GM19452 (cell line): ENCODE measurements around the gene HOTAIR.

Experiments used
- ATAC-seq: cut with Tn5 transposase; IDR thresholded peaks from one replicate; pipeline ENCODE4 v1.9.1; 2021; ENCODE audit not compliant: unreplicated experiment

The HOTAIR gene

DNA sequence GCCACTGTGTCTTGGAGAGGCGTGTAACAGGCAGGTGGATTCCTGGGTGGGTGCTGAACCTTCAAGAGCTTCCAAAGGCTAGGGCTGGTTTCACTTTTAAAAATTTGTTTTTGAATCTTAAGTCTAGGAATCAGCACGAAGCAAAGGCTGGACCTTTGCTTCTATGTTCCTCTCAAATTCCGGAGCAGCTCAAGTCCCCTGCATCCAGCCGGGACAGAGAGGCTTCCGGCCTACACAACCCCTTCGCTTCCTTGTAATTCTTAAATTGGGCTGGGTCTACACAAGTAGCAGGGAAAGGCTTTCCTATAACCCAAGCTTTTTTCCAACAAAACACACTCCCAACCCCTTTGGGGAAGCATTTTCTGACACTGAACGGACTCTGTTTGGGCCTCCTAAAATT is 11.7 kb downstream of the HOTAIR start:
- ATAC-seq: no peak

DNA sequence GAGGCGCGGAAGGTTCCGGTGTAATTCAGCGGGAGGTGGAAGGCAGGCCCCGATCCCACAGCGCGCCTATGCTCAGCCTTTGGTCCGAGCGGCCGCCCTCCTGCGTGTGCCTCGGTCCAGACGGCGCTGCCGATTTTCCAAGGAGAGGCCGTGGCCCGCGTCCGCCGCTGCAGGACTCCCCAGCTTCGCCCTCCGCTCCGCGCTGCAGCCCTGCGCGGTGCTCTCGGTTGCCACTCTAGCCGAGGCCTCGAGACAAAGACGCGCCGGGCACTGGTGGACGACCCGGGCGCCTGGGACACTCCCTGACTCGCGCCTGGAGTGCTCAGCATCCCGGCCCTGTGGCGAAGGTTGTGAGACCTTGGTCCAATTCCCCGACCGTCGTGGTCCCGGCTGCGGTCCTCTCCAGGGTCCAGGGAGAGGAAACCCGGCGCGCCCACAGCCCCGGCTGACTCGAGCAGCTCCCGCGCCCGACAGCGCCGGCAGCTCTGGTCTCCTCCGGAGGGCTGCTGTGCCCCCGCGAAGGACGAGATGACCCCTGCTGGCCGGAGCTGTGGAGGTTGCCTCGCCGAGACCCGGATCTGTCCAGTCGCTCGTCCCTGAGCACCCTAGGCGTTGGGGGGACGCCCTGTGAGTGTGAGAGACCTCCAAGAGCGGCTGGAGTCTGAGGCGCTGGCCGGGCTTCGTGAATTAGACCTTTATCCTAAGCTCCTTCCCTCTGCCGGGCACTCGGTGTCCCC is 13.6 kb downstream of the HOTAIR start:
- no peak for ATAC-seq

DNA sequence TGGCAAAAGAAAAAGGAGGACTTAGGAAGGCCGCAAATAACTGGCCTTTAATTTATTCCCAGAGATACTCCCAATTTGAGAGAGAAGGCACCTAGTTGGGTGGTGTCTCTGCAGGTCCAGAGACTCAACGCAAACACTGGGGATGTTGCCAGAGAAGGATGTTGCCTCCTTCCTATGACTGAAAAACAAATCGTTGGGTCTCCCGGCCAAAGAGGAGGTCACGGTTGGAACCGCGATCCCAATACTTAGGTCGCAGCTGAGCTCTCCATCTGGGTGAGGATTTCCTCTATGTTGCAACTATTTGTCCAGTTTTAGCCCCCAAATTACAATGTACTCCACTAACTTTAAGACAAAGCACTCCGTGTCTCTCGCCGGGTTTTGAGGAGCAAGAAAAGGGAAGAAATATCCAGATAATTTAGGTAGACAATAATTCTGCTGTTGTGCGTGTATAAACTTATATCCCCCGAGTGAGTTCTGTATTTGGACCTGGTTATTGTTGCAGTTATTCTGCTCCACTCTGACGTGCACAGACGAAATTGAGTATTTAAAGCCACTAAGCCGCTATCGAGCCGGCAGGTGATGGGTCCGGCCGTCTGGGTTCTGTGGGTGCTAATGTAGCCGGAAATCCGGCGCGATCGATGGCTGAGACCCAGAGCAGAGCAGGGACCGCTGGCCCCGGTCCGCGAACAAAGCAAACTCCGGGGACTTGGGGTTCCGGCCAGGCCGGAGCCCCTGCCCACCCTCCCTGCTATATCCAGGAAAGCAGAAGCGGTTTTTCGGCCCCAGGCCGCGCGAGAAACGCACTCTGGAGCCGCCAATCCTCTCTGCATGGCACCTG is 14.3 kb downstream of the HOTAIR start:
- ATAC-seq: no peak

DNA sequence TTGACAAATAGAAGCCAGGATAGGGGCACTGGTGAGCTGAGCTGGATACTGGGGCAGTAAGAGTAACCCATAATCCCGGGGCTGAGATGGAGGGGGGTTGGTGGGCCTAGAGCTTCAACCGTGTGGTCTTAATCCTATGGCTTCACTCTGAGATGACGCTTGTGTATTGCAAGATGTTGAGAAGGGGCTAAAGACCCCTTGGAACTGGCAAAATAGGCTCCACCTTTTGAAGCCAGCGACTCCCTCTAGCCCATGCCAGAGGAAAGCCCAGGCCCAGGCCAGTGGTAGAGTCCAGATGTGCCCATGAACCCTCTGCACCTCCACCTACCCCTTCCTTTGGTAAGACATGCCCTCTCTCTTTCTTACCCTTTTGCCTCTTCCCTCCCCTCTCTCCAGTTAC is 15.4 kb downstream of the HOTAIR start:
- ATAC-seq: no peak

DNA sequence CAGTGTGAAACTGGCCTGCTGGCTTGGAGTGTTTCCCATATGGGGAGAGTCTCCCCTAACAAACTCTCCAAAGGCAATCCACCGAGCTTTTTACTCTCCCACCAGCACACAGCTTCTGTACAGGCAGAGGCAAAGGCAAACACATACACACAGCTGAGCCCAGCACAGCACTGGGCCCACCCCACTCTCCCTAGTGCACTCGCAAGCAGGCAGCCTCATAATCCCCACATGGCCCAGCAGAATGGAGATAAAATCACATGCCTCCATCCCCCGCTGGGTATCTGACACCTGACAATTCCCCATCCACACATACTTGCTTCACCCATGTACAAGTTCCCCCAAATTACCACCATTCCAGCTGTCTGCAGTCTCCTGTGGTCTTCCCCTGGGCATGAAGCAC is 16.6 kb downstream of the HOTAIR start:
- ATAC-seq: no peak

DNA sequence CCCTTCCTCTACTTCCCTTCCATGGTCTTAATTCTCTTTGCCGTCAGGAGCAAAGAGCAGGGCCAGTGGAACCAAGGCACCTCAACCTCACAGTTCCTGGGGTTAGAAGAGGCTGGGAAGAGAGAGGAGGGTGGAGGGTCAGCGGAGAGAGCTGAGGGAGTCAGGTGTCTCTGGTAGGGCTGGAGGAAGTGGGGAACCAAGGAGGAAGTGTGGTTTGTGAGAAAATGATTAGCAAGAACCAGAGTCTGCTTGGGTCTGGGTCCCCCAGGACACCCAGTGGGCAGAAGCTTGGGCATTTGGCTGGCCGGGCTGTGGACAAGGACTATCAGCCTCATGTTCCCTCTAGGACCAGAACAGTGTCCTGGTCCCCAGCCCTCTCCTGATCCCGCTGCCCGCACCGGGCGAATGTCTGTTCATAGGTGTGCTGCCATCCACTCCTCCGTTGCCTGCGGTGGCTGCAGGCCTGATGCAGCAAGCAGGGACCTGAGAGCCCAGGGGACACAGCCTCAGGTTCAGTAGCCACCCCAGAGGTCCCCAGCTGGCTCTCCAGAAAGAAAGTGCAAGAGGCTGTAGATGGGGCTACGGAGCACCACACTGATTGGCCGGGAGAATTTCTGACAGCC is 17.7 kb downstream of the HOTAIR start:
- ATAC-seq: no peak

DNA sequence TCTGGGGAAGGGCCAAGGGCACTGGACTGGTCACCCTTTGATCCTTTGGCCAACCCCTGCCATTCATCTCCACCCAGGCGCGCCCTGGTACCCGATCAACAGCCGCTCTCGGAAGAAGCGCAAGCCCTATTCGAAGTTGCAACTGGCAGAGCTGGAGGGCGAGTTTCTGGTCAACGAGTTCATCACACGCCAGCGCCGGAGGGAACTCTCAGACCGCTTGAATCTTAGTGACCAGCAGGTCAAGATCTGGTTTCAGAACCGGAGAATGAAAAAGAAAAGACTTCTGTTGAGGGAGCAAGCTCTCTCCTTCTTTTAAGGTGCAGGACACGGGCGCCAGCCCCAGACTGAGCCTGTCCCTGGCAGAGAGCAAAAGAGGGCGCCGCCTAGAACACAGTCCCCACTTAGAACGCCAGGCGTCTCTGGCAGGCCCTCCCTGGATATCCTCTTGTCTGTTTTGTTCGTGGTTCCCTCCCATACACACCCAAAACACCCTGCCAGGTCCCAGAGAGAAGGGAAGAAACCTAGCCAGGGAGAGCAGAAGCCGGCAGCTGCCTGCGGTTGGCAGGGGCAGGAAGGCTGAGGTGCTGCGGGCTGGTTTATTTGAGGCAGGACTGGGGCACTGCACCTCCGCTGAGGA is 18.4 kb downstream of the HOTAIR start:
- no peak for ATAC-seq

DNA sequence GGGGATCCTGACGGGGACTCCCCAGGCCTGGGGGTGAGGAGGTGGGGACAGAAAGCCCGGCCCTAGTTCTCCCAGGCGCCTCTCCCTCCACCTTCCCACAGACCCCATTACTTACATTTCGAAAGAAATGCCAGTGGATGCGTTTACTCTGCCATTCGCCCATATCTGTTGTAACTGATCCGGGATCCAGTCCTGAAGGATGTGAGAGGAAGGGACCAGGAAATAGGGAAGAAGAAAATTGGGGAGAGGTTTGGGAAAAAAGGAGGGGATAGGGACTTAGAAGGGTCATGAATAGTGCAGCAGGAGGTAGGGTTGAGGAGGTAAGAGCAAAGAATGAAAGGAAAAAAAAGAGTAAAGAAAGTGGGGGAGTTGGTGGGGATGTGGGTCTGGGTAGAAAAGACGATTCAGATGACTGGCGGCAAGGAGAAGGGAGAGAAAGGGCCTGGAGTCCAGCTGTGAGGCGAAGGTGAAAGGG is 18.9 kb downstream of the HOTAIR start:
- no peak for ATAC-seq

DNA sequence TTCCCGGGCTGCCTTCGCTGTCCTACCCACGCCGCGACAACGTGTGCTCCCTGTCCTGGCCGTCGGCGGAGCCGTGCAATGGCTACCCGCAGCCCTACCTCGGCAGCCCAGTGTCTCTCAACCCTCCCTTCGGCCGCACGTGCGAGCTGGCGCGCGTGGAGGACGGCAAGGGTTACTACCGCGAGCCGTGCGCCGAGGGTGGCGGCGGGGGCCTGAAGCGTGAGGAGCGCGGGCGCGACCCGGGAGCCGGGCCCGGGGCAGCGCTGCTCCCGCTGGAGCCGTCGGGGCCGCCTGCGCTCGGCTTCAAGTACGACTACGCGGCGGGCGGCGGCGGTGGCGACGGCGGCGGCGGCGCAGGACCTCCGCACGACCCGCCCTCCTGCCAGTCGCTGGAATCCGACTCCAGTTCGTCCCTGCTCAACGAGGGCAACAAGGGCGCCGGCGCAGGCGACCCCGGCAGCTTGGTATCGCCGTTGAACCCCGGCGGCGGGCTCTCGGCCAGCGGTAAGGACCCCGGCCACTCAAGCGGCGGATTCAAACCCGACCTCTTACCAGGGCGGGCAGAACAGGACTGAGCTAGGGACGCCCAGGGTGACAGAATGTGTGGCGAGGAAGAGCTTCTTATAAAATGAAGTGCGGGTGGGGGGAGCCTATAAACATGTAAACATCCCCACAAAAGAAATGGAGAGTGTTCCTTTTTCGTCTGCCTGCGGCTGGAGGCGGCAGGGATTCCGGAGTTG is 19.5 kb downstream of the HOTAIR start:
- no peak for ATAC-seq

DNA sequence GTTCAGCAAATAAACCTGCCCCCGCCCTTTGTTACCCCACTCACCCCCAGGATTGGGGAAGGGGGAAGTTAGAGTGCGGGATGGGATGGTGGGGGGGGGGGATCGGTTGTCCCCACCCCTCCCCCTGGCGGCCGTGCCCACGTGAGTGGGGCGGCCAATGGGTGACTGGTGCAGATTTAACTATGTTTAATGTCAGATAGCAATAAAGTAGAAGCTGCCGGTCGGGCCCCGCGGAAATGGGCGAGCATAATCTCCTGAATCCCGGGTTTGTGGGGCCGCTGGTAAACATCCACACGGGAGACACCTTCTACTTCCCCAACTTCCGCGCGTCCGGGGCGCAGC is 20.1 kb downstream of the HOTAIR start, which contains the start of gene HOXC12:
HOXC12 (plus strand) TSS at position 210 of the 342 bp plus-strand sequence; CDS start at position 237, 27 bp downstream.
- no peak for ATAC-seq

DNA sequence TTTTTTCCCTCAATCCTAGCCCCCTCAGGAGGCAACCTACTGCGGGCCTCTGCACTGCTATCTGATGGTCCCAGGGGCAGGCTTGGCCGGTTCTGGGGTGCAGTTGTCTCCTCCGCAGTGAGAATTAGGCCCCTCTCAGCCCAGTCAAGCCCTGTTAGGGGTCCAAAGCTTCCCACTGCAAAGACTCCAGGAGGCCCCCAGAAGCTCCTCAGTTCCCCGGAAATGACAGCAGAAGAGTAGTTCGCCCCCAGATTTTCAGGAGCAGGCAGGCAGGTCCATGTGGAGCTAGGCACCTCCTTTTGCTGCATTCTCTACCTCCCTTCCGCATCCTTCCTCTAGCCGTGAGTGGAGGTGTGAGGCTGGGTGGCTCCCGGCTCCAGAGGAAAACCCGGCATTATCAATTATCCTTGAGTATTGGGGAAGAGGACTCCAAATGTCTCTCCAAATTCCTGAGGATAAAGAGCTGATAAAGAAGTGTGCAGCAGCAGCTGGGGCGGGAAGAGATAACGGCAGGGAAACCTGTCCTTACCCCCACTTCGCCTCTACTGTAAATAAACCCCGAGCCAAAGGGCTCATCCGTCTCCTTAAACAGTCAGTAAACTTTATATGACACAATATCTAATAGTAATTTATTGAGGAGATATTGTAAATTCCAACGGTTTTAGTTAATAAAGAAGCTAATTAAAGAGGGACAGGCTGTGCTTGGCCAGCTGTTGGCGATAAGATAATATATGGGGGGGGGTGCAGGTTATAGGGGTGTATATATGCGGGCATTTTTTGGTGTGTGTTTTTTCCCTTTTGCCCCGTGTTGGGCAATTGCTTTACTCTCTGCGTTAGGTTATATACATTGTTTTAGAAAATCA is 20.7 kb downstream of the HOTAIR start:
- ATAC-seq: no peak

DNA sequence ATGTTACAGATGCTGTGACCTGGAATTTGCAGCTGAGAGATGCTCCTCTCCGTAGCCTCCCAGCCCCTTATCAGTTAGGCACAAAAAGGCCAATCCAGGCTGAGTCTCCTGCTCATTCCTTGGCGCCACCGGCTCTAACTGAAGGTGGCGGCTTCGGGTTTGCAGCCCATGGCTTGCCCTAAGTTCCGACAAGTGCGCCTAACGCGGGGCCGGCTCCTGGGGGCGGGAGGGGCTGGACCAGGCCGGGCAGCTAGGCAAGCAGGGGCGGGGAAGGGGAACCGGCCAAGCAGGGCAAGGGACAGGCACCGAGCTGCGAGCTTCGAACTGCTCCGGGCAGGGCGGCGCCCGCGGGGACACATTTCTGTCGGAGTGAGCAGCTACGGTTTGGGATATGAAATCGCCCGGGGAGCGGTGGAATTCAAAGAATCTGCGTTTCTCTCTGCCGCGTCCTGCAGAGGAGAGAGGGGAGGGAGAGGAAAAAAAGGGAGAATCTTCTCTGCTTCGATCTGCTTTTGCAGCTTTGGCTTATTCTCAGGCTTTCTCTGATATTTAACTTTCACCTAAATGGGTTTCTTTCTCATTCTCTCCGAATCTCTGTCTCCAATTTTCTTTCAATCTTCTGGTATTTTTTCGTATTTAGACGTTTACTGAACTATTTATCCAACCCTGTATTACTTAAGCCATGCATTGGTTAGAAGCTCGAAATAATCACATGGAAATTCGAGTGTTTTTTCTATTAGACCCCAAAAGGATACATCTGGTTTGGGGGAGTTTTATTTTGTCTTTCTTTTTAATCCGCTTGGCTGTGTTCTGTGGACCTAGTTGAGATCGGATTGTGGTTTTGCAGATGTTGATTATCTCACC is 21.7 kb downstream of the HOTAIR start:
- no peak for ATAC-seq

DNA sequence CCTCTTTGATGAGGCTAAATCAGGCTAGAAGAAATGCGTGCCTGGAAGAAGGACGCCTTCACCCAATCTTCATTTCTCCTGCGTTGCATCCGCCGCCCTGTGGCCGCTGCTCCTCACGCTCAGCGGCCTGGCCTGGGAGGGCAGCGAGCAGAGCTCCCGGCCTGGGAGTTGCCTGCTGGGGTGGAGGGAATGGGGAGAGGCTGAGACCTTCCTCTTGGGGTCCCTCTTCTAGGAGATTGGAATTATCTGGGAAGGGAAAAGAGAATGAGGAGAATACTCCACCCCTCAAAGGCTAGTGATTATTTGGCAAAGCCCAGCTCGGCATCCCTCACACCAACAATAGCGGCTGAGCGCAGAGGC is 22.4 kb downstream of the HOTAIR start:
- no peak for ATAC-seq

DNA sequence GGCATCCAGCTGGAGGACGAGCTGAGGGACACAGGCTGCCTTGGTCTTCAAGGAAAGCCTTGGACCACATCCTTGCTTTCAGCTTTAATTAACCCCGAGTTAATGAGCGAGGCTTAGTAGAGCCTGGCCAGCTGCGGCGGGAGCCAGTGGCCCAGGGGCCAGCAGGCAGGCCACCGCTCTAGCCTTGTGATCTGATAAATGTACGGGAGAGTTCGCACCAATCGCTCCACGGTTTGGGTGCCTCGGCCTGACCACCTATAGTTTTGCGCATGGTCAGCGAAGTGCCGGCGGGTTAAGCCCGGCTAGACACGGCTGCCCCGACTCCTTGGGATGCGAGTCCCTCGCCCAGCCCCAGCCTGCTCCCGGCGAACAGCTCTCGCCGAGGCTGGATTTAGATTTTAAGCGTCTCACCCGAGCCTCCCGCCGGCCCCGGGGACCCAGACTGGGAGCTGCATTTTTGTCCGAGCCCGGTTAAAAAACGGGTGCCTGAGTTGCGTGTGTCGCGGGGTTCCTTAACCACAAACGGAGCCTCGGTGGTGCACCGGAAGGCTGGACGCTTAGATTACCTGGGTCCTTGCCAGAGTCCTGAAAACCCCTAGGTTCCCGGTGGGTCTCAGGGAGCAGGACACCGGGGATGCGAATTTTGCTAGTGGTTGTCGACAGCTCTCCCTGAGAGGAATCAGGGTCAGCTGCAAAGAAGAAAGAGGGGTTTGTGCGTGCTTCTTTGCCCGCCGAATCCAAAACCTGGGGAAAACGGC is 23.0 kb downstream of the HOTAIR start:
- no peak for ATAC-seq

DNA sequence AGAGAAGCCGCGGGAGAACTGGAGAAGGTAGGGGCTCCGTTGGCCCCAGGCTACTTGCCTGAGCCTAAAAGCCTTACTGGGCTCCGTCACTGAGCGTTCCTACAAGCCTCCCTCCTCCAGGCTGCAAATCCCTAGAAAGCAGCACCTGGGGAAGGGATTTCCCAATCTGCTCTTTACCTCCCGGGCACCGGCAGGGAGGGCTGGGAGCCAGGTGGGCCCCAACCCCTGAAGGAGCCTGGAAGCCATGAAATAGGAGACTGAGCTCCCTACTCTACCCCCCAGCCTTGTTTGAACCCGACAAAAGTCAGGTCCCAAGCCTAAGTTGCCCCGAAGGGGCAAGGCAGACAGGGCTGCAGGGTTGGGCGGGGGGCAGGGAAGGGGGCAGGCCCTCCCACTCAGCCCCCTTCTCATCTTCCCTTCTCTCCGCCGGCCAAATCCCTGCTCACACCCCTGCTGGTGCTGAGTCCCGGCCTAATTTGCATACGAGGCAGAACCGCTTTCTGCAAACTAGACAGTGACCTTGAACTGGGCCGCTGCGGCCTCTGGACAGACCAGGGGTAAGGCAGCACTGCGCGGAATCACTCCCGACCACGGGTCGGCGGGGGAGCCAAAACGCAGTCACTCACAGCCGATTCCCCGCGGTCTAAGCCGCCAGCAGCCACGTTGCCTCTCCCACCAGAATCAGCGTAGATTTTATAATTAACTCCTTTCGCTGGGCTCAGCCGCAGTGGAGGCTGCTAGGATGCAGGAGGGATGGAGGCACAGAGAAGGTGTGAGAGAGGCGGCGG is 23.8 kb downstream of the HOTAIR start:
- no peak for ATAC-seq

DNA sequence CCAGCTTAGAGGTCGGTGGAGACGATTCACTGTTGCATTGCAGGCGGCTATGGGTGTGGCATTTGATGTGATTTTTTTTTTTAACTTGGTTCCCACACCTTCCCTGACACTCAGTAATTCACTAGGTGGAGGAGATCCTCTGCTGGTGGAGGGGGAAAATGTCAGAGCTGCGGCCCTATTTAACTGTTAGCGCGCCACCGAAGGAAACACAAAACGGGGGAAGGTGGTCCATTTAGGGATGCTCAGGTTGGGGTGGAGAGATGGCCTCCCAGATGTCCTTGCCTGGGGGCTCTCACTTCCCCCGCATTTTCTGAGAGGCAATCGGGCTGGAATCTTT is 24.3 kb downstream of the HOTAIR start:
- no peak for ATAC-seq

DNA sequence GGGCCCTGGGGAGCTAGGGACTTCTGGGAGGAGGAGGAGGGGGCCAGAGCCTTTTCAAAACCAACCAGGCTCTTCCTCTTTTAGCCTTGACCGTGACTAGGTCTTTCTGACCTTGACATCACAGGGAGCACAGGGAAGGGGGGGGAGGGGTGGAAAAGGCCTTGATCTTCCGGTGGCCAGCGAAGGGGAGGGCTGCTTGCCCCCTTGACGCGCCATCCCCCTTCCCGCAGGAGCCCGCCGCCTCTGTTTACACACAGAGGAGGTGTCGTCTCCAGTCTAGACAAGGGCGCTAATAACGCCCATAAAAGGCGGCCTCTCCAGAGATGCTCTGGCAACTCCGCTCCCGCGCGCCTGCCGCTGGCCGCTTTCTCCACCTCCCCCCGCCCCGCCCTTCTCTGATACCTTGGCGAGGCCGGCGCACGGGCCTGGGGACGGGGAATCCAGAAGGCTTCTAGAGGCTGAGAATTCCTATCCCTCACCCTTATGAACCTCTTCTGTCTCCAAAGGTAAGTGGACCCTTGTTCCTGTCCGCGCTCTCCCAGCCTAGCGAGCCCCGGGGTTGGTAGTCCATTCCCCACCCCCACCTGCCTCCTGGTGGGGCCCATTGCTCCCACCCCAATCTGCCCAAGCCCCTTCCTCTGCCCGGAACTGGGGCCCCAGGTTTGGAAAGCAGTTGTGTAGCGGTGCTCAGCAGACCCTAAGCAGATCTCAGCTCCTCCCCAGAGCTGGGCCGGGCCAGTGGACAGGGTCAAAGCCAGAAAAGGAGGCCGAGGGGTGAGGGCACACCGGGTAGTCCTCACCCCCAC is 24.9 kb downstream of the HOTAIR start:
- ATAC-seq: no peak
